Suppressor macrophage treated with lipopolysaccharide for 1 hour (primary cell): ENCODE results near the gene FHIP2A.
"Not testable (repeated sequence)": the region's sequence is repeated elsewhere in the genome, so short reads cannot be mapped to it uniquely, and the experiment has no call there.

Experiments
- DNase-seq, 3 donors: peaks; one replicate each; pipeline ENCODE4 v3.0.0-alpha.2; 2020 to 2022

The FHIP2A gene

DNA sequence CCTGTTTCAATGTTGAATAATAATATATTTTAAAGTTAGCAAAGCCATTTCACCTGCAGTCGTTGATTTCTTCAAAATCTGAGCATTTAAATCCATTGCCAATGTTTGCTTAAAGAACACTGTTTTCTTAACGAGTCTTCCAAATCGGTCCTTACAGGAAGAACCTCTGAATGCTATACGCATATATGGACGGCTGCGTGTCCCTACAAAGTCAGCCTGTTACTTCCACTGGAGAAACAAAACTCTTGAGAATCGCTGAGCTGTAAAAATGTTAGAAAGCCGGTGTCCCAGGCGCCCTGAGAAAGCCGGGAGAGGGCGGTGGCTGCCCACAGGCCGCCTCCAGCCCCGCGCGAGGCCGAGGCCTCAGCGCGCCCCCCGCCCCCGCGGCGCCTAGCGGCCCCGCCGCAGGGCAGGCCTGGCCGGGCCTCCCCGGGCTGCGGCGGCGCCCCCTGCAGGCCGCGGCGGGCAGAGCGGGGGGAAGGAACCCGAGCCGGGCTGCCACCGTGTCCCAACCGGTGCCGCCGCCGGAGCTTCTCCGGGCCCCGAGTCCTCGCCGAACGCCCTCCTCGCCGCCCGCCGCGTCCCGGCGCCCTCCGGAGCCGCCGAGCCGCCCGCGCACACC lies at the start of gene FHIP2A:
Gene FHIP2A, plus strand, starts transcription at position 488 of the 622 bp plus-strand sequence. CDS start 299 bp downstream, outside the sequence.
- peak; percentile 85 to 96 (median 91) for DNase-seq

GRCh38 chr10:114772496-114773196 lies 48.9 kb upstream of the FHIP2A start:
- no peak for DNase-seq

GRCh38 chr10:114773197-114773532 lies 48.4 kb upstream of the FHIP2A start:
- DNase-seq = no peak

- DNase-seq = not testable (repeated sequence)
Measured at GRCh38 chr10:114775082-114775481, 46.5 kb upstream of the FHIP2A start.

- no peak for DNase-seq
Measured at GRCh38 chr10:114777415-114777814, 44.2 kb upstream of the FHIP2A start.

GRCh38 chr10:114779803-114780576 lies 41.6 kb upstream of the FHIP2A start:
- DNase-seq = peak; percentile 10 to 55 (median 36)

DNA sequence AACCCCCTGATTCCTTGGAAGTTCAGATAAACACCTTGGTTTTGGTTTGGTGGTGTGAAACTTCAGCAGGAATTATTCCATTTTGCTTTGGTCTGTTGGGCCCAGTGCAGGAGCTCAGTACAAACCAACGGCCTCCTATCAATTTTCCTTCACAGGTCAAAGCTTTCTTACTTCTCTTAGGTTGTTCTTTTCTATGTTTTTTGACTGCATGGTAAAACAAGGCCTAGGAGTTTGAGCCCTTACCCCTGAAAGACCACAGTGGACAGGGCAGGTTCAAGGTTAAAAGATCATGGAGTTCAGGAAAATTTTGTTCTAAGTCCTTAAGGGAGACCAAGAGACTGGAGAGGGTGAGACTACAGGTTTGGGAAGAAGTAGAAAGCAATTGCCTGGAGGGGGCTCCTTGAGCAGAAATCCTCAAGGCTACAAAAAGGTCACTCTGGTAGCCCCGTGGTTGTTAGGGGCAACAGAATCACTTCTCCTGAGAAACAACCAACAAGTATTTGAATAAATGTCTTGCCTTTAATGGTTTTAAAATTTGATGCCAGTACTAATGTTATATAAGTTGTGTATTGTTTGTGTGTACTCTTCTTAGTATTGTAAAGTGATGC lies 40.9 kb upstream of the FHIP2A start:
- no peak for DNase-seq

DNA sequence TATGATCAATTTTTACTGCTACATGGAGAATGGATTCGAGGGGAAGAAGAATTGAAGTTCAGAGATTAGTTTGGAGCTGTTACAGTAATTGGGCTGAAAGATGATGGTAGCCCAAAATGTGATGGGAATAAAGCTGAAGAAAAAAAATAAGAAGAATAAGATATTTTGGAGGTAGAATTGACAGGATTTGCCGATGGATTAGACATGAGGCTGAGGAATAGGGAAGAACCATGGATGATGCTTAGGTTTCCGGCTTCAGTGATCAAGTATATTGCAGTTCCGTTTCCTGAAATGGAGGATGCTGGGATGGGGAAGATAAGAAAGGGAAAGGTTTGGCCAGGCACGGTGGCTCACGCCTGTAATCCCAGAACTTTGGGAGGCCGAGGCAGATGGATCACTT lies 38.9 kb upstream of the FHIP2A start:
- no peak for DNase-seq

GRCh38 chr10:114783686-114784085 lies 37.9 kb upstream of the FHIP2A start:
- DNase-seq = no peak

- peak; percentile 48 to 80 (median 78) for DNase-seq
Measured at GRCh38 chr10:114786492-114786891, 35.1 kb upstream of the FHIP2A start.

DNA sequence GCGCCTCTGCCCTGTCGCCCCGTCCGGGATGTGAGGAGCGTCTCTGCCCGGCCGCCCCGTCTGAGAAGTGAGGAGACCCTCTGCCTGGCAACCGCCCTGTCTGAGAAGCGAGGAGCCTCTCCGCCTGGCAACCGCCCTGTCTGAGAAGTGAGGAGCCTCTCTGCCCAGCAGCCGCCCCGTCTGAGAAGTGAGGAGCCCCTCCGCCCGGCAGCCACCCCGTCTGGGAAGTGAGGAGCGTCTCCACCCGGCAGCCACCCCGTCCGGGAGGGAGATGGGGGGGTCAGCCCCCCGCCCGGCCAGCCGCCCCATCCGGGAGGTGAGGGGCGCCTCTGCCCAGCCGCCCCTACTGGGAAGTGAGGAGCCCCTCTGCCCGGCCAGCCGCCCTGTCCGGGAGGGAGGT lies 34.4 kb upstream of the FHIP2A start:
- not testable (repeated sequence) for DNase-seq

- no peak for DNase-seq
Measured at GRCh38 chr10:114791768-114792167, 29.8 kb upstream of the FHIP2A start.

- DNase-seq = no peak
Measured at GRCh38 chr10:114795039-114795438, 26.5 kb upstream of the FHIP2A start.

DNA sequence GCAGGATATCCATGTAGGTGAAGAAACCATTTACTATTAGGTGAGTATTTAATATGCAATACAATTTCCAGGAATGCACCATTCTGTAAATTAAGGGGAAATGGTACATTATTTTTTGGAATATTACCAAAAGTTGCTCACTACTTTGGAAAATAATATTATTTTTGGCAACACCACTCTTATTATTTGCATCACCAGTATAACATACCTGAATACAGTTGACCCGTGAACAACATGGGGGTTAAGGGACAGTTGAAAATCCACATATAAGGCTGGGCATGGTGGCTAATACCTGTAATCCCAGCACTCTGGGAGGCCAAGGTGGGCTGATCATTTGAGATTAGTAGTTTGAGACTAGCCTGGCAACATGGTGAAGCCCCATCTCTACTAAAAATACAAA lies 21.2 kb upstream of the FHIP2A start:
- no peak for DNase-seq

- no peak for DNase-seq
Measured at GRCh38 chr10:114801411-114801813, 20.2 kb upstream of the FHIP2A start.

DNA sequence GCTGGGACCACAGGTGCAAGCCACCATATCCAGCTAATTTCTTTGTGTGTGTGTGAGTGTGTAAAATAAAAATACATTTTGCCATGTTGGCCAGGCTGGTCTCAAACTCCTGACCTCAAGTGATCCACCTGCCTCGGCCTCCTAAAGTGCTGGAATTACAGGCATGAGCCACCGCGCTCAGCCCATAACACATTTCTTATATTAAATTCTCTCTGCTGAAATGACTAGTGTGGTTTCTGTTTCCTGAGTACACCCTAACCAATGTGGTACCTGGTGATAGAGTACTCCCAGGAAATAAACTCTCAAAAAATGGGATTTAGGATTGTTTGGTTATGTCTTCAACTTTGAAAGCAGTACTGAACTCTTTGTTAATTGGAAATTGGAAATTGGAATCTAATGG lies 19.4 kb upstream of the FHIP2A start:
- no peak for DNase-seq

DNA sequence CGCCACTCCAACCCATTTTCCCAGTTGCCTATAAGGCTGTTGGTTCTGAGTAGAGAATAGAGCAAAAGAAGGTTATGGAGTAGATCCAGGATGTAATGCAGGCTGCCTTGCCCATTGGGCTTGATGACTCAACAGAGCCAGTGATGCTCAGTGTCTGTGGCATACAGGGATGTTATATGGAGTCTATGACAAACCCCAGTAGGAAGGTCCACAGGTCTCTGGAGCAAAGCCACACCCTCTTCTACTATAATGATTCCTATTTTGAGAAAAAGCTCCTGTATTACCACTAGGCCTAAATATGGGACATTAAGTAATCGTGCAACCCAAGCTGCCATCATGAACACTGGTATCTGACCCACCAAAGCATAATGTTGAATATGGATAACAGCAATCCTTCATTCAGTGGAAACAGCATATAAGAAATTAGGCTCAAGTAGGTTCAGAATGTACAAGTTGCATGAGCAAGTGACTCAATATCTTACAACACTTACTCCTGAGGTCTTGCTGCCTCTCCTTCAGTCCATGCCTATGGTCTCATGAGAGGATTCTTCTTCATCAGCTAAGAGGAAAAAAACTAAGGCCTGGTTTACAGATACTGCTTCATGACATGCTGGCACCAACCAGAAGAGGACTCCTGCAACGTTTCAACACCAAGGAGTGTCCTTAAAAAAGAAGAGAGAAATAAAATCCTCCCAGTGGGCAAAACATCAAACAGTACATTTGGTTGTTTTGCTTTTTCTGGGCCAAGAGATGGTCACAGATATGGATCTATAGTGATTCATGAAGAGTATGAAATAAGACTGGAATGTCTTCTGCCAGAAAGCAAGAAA lies 14.8 kb upstream of the FHIP2A start:
- no peak for DNase-seq

GRCh38 chr10:114808982-114809381 lies 12.6 kb upstream of the FHIP2A start:
- DNase-seq = no peak

DNA sequence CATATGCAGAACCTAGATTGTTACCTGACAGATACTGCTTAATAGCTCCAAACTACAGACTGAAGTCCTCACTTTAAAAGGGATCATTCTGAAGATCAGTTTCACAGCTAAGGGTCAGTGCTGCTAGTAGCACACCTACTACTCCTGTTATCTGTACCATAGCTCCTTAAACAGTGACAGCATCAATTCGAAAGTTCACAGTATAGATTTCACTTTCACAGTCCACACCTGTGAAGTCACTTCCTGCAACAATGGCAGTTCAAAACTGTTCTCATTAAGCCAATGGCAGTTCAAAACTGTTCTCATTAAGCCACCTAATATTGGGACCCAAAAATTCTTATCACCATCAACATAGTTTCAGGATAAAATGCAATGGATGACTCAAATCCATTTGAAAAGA lies 10.7 kb upstream of the FHIP2A start:
- DNase-seq = no peak

- DNase-seq = peak; percentile 17 to 32 (median 25)
Measured at GRCh38 chr10:114811862-114812261, 9.7 kb upstream of the FHIP2A start.

- DNase-seq = peak; percentile 67 to 92 (median 87)
Measured at GRCh38 chr10:114815791-114816190, 5.8 kb upstream of the FHIP2A start.

- no peak for DNase-seq
Measured at GRCh38 chr10:114816308-114816707, 5.3 kb upstream of the FHIP2A start.

GRCh38 chr10:114819322-114819721 lies 2.3 kb upstream of the FHIP2A start:
- no peak for DNase-seq
